GM20431 (cell line): ENCODE measurements around the gene NKD1.

Source experiments
- in situ Hi-C: fragments of 300-500 bp; cut with MseI, MboI; formaldehyde crosslinking; loops from one replicate; pipeline ENCODE4 v1.15.0; 2020; ENCODE audit warnings: low sequenced_read_pairs; ENCODE audit not compliant: unreplicated experiment

Gene NKD1

GRCh38 chr16:50637716-50638602 is 89.8 kb downstream of the NKD1 start:
- in situ Hi-C loops: no loop called here

DNA sequence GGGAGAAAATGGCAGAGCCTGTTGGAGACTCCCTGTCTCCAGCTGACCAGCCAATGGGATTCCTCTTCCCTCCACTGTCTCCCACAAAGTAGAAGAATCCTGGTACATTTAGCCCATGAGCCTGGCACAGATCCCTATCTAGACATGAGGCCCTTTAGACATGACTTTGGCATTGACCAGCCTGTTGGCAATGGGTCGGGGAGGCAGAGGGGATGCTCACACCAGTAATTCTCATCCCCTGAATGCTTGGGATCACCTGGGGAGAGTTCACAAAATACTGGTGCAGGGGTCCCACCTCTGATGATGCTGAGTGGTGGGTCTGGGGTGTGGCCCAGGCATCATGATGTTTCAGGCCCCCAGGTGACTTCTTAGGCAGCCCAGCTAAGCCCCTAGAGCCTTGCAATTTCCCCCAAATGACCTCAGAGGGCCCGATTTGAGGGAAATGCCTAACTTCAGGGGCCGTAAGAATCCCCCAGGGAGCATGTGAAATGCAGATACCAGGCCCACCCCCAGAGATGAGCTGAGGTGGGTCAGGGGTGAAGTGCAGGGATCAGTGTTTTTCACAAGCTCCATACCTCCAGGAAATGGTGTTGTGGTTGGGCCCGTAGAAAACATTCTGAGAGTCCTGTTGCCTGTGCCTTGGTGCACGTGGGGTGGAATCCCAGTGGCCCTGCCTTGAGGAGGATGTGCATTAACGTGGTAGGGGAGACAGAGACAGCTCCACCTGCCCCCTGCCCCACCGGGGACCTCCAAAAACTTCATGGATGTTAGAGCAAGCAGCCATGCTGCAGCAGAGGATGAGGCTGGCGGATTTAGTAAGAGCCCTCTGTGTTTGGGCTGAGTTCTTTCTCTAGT is 90.8 kb downstream of the NKD1 start:
- in situ Hi-C loops: no loop called here

DNA sequence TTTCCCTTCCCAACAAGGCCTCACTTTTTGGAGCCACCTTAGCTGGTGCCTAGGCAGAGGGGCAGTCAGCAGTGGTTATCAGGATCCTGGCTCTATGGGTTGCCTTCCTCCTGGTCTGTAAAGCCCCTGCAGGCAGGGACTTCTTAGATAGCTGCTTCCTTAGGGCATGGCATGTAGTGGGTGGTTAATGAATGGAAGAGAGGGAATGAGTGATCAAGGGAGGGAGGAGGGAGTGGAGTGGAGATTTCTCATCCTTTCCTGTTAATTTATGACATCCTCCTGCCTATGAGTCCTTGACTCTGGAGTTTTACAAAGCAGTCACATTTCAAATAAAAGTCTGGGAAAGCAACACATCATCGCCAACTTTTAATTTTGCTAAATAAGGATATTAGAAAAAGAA is 92.2 kb downstream of the NKD1 start:
- in situ Hi-C loops: no loop called here

- in situ Hi-C loops: no loop called here
These were observed 93.0 kb downstream of the NKD1 start for GRCh38 chr16:50640919-50641817.

- in situ Hi-C loops: no loop called here
These were observed 93.6 kb downstream of the NKD1 start for GRCh38 chr16:50641818-50642187.

DNA sequence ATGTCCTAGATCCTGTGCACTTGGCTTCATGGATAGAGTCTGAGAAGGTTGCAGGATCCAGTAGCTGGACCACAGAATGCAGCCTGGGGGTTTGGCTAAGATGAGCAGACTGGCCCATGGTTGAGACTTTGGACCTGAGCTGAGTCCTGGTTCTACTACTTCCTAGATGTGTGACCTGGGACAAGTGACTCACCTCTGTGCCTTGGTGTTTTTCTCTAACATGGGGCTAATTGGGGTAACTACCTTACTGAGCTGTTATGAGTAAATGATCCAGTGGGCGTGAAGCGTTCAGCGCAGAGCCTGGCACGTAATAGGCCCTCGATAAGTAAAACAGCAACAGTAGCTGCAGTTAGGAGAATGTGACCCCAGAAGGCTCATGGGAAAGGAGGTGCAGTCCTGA is 94.2 kb downstream of the NKD1 start:
- in situ Hi-C loops: no loop called here

GRCh38 chr16:50643192-50643591 is 95.0 kb downstream of the NKD1 start:
- in situ Hi-C loops: no loop called here

GRCh38 chr16:50644245-50644644 is 96.0 kb downstream of the NKD1 start:
- in situ Hi-C loops: no loop called here

DNA sequence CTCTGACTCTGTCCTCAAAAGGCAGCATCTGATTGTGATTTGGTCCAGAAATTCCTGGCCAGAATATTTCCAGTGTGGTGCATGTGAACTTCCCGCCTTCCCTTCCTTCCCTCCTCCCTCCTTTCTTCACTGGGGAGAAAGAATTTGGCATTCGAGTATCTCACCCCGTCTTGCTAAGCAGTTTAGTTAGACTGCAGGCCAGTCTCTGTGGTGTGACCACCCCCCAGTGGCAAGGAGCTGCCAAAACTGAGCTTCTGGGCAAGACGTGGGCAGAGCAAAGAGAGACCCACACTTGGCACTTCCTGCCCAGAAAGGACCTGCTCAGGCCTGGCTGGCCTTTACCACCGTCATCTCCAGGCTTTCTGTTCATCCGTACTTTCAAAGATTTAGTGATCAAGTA is 96.5 kb downstream of the NKD1 start:
- in situ Hi-C loops: no loop called here

DNA sequence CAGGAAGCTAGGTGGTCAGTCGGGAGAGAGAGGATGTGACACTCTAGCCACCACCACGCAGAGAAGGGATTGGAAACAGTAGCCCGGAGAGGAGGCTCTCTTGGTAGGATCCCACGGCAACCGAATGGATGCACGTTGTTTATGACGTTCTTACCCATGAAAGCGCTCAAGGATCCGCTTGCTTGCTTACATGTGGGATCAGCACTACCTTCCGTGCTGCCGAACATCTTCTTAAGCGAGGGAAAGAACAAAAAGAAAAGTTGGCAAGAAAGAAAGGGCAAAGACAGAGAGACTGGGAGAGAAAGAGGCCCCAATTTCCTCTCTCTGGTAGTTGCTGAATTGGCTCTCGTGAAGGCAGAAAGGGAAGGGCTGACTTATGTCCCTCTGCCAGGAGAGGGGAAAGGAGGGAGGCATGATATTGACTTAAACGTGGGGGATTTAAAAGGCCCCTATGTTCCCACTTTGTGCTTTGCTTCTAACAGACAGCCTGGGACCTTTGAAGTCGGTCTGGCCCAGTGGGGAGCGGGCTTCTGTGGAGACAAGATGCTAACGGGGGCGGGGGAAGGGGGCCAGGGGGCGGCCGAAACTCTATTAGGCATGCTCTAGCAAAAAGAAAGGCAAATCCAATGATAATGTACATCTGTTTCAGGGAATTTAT is 97.5 kb downstream of the NKD1 start:
- in situ Hi-C loops: no loop called here

DNA sequence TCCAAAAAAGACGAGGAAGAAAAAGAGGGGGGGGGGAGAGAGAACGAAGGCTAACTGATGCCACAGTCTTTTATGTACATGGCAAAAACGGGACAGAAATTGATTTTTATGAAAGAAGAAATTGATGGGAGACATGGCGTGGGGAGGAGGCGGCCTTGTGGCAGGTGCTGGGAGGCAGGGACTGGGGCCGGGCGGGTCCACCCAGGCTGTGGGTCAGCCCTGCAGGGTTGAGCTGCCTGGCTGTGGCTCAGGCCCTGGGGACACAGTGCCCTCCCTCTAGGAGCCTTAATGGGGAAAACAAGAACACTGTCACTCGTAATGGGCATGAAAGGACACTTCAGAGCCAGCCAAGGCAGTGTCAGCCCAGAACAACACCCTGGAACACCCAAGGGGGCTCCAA is 98.1 kb downstream of the NKD1 start:
- in situ Hi-C loops: no loop called here

- in situ Hi-C loops: no loop called here
These were observed 103.7 kb downstream of the NKD1 start for GRCh38 chr16:50651835-50652438.

DNA sequence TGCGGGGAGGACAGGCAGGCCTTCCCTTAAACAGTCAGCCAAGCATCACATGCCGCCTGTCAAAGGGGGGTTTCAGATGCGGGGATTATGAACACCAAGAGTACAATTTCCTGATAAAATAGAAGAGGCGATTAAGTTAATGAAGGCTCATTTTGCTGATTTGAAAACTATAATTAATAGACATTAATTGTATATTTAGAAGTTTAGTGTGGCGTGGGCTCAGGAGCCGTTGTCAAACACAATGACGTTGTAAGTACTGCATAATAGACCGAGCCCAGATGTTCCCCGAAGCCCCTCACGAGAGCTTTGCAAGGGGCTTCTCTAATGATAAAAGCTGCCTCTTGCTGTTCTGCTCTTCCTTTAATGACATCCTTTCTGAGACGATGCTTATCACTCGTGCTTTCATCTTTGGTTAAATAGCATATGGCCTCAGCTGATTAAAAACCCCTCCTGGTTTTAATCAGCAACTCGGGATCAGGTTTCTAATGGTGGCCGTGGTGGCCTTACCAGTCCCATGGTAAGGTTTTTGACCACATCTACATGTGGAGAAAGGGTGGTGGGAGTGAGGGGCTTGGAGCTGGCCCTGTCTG is 104.7 kb downstream of the NKD1 start:
- in situ Hi-C loops: no loop called here

DNA sequence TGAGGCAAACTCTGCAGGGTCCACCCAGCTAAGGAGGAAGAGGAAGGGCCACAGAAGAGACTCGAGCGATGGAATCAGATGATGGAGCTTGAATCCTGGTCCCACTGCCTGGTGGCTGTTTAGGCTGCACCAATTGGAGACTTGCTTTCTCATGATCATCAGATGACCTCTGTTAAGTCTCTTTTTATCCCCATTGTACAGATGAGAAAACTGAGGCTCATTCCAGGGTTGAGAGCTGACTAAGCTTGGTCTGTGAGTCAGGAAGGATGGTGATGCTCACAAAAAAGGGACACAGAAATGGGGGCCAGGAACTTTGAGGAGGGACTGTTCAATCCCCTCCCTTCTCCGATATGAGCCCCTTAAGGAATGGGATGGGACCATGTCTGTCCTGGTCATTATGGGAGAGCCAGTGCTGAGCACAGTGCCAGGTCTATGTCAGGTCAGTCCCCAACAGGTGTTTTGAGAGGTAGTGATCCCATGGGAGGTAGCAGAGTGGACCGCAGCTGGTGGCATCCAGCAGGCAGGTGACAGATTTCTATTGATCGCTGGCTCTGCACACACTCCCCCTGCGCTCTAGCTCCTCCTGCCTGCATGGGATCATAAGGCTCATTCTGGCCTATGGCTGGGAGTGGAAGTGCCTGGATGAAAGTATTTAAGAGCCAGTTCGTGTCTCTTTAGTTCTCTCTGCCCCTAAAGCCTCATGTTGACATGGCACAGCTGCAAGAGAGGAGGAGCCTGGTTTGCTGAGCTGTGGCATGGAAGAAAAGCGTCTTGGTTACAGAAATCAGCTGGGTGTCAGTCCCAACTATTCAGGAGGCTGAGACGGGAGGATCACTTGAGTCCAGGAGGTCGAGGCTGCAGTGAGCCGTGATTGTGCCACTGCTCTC is 105.7 kb downstream of the NKD1 start:
- in situ Hi-C loops: no loop called here

DNA sequence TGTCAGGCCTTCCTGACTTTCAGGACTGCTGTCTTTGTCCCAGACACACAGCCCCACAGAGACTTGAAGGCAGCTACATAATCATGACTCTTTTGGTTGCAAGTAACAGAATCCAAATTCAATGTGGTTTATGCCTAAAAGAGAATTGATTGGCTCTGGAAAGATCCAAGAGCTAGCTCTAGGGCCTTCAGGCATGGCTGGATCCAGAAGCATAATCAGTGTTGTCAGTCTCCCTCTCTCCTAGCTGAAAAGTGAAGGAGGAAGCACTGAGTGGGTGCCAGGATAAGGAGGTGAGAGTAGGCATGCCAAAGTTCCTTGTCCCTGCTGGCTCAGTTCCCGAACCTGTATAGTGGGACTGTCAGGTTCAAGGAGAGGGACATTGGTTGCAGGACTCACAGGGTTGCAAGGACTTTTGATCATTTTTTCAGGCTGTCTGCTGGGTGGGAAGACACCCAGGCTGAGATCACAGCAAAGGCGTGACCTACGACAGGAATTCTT is 107.4 kb downstream of the NKD1 start:
- in situ Hi-C loops: no loop called here

DNA sequence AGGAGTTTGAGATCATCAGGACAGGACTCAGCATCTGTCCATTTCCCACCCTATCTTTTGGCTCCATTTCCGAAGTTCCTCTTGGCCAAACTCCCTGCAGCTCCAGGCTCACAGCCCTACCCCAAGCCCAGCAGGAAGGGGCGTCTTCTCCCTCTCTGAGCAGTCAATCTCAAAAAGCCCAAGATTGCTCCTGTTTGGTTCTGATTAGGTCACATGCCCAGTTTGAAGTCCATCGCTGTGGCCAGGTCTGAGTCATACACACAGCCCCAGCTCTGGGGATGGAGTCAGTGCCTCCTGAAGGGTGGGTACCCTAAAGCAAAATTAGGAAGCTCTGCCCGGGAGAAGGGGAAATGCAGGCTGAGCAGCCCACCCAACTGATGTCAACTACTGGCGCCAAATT is 109.0 kb downstream of the NKD1 start:
- in situ Hi-C loops: no loop called here

- in situ Hi-C loops: no loop called here
These were observed 111.6 kb downstream of the NKD1 start for GRCh38 chr16:50659806-50660205.
